K562 (cell line): ENCODE results near the gene SERPINE2. TPM values are rescaled to one million over a fixed set of nuclear protein-coding genes. Genes with fewer than 3 reads are reported as not detected.

Experiments used
- ATAC-seq: fragments of 200-7000 bp; cut with Tn5 transposase; 3 replicates; pipeline ENCODE4 v1.9.1; 2020; ENCODE audit warnings: moderate library complexity
- BruUV-seq: library from RNA; stranded (reverse); fragments of 400-500 nt; replicated peaks from 2 replicates; lab custom pipeline; 2021; lab: Mats Ljungman, UMichigan
- CTCF ChIA-PET: fragments of 300-600 bp; formaldehyde crosslinking; extraction: SDS; loops from one replicate; lab custom pipeline; 2021; ENCODE audit warnings: low intra/inter-chr PET ratio; lab: Yijun Ruan, JAX
- POLR2A ChIA-PET: fragments of 300-600, 350-650 bp; sonication (Branson Sonifier 250); formaldehyde crosslinking; extraction: SDS; loops from one replicate; lab custom pipeline; 2021; ENCODE audit warnings: antibody characterized with exemption, inconsistent platforms; lab: Yijun Ruan, JAX
- DNase-seq, 4 experiments: peaks; one replicate each; pipeline versions ENCODE4 v3.0.0 to v3.0.0-alpha.2; 2011 to 2018; ENCODE audit warnings: low spot score in 3 of 4, mixed read lengths in 3 of 4; ENCODE audit errors: extremely low read depth in 1 of 4
- FAIRE-seq: peaks from 2 replicates; lab custom pipeline; 2011; peaks lifted over from hg19 to GRCh38; lab: Jason Lieb, UNC
- H2AFZ ChIP-seq: 2 replicates; pipeline ENCODE4 v1.6.0; 2011; ENCODE audit warnings: low read depth, low read length, control low read depth, inconsistent platforms
- H3K27ac ChIP-seq: fragments of 200-600 bp; 3 replicates; pipeline ENCODE4 v1.8.0; 2011; ENCODE audit warnings: low read depth, mild to moderate bottlenecking, control low read depth, inconsistent platforms, low read length, moderate library complexity, mixed read lengths; ENCODE audit errors: extremely low read depth
- H3K27me3 ChIP-seq, 2 experiments: fragments of 300-600 bp in 1 of 2; 2 replicates in 1 of 2; 3 replicates in 1 of 2; pipeline versions ENCODE4 v1.6.0 to v1.8.0; 2011; ENCODE audit warnings: inconsistent platforms in 2 of 2, low read length in 2 of 2, mild to moderate bottlenecking in 1 of 2, mixed read lengths in 1 of 2, moderate library complexity in 1 of 2; ENCODE audit not compliant: control insufficient read depth in 2 of 2, insufficient read depth in 2 of 2
- H3K36me3 ChIP-seq: fragments of 300-600 bp; 3 replicates; pipeline ENCODE4 v1.8.0; 2011; ENCODE audit warnings: mild to moderate bottlenecking, low read length, inconsistent platforms; ENCODE audit not compliant: control insufficient read depth, insufficient read depth
- H3K4me1 ChIP-seq, 2 experiments: fragments of 200-600 bp in 1 of 2; replicated peaks in 1 of 2; 2 replicates in 1 of 2; 3 replicates in 1 of 2; pipeline versions ENCODE4 v1.5.1 to v1.8.0; 2011; ENCODE audit warnings: inconsistent platforms in 2 of 2, low read length in 2 of 2, mild to moderate bottlenecking in 1 of 2, mixed read lengths in 1 of 2, moderate library complexity in 1 of 2; ENCODE audit not compliant: control insufficient read depth in 2 of 2, insufficient read depth in 2 of 2
- H3K4me2 ChIP-seq: 2 replicates; pipeline ENCODE4 v1.6.1; 2011; ENCODE audit warnings: low read length, control low read depth, inconsistent platforms, mixed read lengths; ENCODE audit not compliant: insufficient read depth
- H3K4me3 ChIP-seq: fragments of 200-600 bp; sonication (generic), shearing (Covaris generic); 2 replicates; pipeline ENCODE4 v1.5.1; 2016; ENCODE audit warnings: control low read depth, inconsistent platforms
- H3K79me2 ChIP-seq: fragments of 200-600 bp; 3 replicates; pipeline ENCODE4 v1.8.0; 2011; ENCODE audit warnings: low read length, inconsistent platforms; ENCODE audit not compliant: control insufficient read depth, insufficient read depth
- H3K9ac ChIP-seq, 2 experiments: 2 replicates each; pipeline versions ENCODE4 v1.6.0 to v1.6.1; 2011; ENCODE audit warnings: low read depth in 2 of 2, low read length in 2 of 2, control low read depth in 1 of 2, inconsistent platforms in 1 of 2, mild to moderate bottlenecking in 1 of 2, mixed read lengths in 1 of 2; ENCODE audit not compliant: insufficient read depth in 1 of 2
- H3K9me1 ChIP-seq: one replicate; pipeline ENCODE4 v1.6.0; 2011; ENCODE audit warnings: inconsistent platforms, mild to moderate bottlenecking, low read length, moderate library complexity; ENCODE audit not compliant: control insufficient read depth, insufficient read depth
- H3K9me3 ChIP-seq: replicated peaks from 2 replicates; pipeline ENCODE4 v1.5.1; 2011; ENCODE audit warnings: low read depth, low read length, inconsistent platforms; ENCODE audit not compliant: control insufficient read depth, insufficient read depth
- H4K20me1 ChIP-seq: replicated peaks from 2 replicates; pipeline ENCODE4 v1.6.1; 2011; ENCODE audit warnings: low read length, inconsistent platforms, mixed read lengths; ENCODE audit not compliant: control insufficient read depth, insufficient read depth
- ATF2 ChIP-seq: sonication (generic); formaldehyde crosslinking; IDR thresholded peaks from 2 replicates; pipeline ENCODE4 v1.8.1; 2022; ENCODE audit warnings: missing genetic modification reagents
- ATF4 ChIP-seq: fragments of 450-650 bp; formaldehyde crosslinking; IDR thresholded peaks from 2 replicates; pipeline ENCODE4 v1.4.0; 2022; ENCODE audit warnings: mild to moderate bottlenecking, moderate library complexity
- POLR3A ChIP-seq: IDR thresholded peaks from 2 replicates; pipeline ENCODE4 v1.6.1; 2011; ENCODE audit warnings: borderline replicate concordance, mild to moderate bottlenecking, moderate library complexity; ENCODE audit not compliant: insufficient read length, insufficient read depth; ENCODE audit errors: extremely low read depth
- PTBP1 ChIP-seq: fragments of 200-400 bp; formaldehyde crosslinking; IDR thresholded peaks from 2 replicates; pipeline ENCODE4 v1.6.1; 2017; ENCODE audit warnings: low read depth, low read length
- RNF219 ChIP-seq: fragments of 250-450 bp; sonication (Bioruptor Pico); IDR thresholded peaks from 2 replicates; pipeline ENCODE4 v1.5.0; 2022; ENCODE audit warnings: mild to moderate bottlenecking
- ZNF165 ChIP-seq: fragments of 250-450 bp; sonication (Bioruptor Pico); IDR thresholded peaks from 2 replicates; pipeline ENCODE4 v1.4.0; 2020; ENCODE audit warnings: borderline replicate concordance
- ZNF561 ChIP-seq: fragments of 450-650 bp; formaldehyde crosslinking; conservative IDR thresholded peaks from 2 replicates; pipeline ENCODE4 v1.4.0; 2020; ENCODE audit warnings: mild to moderate bottlenecking, moderate library complexity
- ZNF655 ChIP-seq: fragments of 250-450 bp; sonication (Bioruptor Pico); IDR thresholded peaks from 2 replicates; pipeline ENCODE4 v1.5.0; 2021
- ZNF785 ChIP-seq: fragments of 250-450 bp; sonication (Bioruptor Pico); IDR thresholded peaks from 2 replicates; pipeline ENCODE4 v1.4.0; 2020; ENCODE audit warnings: mild to moderate bottlenecking
- WGBS: fragments of 100-300 bp; shearing (Covaris generic); methylation state at CpG from one replicate; pipeline ENCODE4 v1.1.6; 2016; ENCODE audit warnings: low coverage, mixed read lengths; ENCODE audit not compliant: insufficient coverage; ENCODE audit errors: missing lambda C conversion rate; 5-methylcytosine and 5-hydroxymethylcytosine counted together
- in situ Hi-C: fragments of 300-500 bp; cut with MboI; formaldehyde crosslinking; loops from 4 replicates; pipeline ENCODE4 v1.15.0; 2018; ENCODE audit warnings: inconsistent platforms, mixed read lengths
- intact Hi-C: fragments of 100-400 bp; cut with micrococcal nuclease; formaldehyde crosslinking; loops from 2 replicates; pipeline ENCODE4 v1.14.2; 2022
- polyA plus RNA-seq, 8 experiments: library from polyadenylated mRNA; depleted of rRNA in 4 of 8; stranded (reverse) in 5 of 8; unstranded in 3 of 8; fragments of >200 nt; fragmentation: Nextera tagmentation in 2 of 8; fragmentation: Illumina TruSeq in 1 of 8; extraction: Ambion mirVana in 2 of 8; extraction: Trizol in 1 of 8; gene quantifications; 2 replicates each; pipeline versions ENCODE4 v1.2.1 to v1.2.3, GENCODE V29; 2011 to 2014; ENCODE audit warnings: inconsistent platforms in 1 of 8, missing spikeins in 1 of 8
- total RNA-seq, 7 experiments: library from RNA; depleted of rRNA in 6 of 7; stranded (reverse); fragments of >200 nt in 6 of 7; fragmentation: Illumina TruSeq in 2 of 7; extraction: Trizol in 2 of 7; gene quantifications; 2 replicates each; pipeline versions ENCODE4 v1.2.1 to v1.2.3, GENCODE V29; 2011 to 2021; ENCODE audit warnings: low replicate concordance in 1 of 7

SERPINE2 gene
- total and polyA plus RNA-seq, 9 of the 15 experiments (the other 6 are each of a cell fraction or from before 2014, with no cell fraction given) = 0.03 to 0.16 (median 0.13) TPM; not detected in 6

- POLR2A ChIA-PET = no interaction called here
- Histone ChIP-seq H3K27me3 (peaks cover 0 to 4% of the 10 kb centered on the region in 2 experiments; a peak in 1 of 5 replicates), H3K9me3 (no peaks in the 10 kb centered on the region), H3K36me3 (no peaks in the 10 kb centered on the region), H3K4me1 (no peaks in the 10 kb centered on the region), H3K4me2 (no peak overlapping the region), H3K4me3 (no peak overlapping the region), H4K20me1 (no peaks in the 10 kb centered on the region), H3K9me1 (no peaks in the 10 kb centered on the region), H3K27ac (no peak overlapping the region), H2AFZ (no peak overlapping the region), H3K9ac (no peak overlapping the region), H3K79me2 (no peaks in the 10 kb centered on the region)
- intact Hi-C loops = no loop called here
- in situ Hi-C loops = no loop called here
- TF ChIP-seq ZNF655 = no peak
- TF ChIP-seq ZNF561 (CRISPR knock-in tag) = no peak
- no peak for TF ChIP-seq RNF219 (CRISPR knock-in tag)
- no peak for TF ChIP-seq ATF4
- TF ChIP-seq POLR3A = no peak
- TF ChIP-seq ATF2 (CRISPR knock-in tag) = no peak
- no peak for TF ChIP-seq PTBP1
- TF ChIP-seq ZNF785 (CRISPR knock-in tag) = no peak
- no peak for TF ChIP-seq ZNF165 (CRISPR knock-in tag)
- ATAC-seq = no peak
- FAIRE-seq = no peak
- WGBS = 4% methylated on average over 3 of the region's 3 CpGs
- no peak for DNase-seq
- CTCF ChIA-PET = no interaction called here
- BruUV-seq = no TSS peak
Measured at GRCh38 chr2:224075588-224075987, 36.5 kb upstream of the SERPINE2 start.
